ENCODE data around the gene LHX1. TPM values are rescaled to one million over a fixed set of nuclear protein-coding genes. Genes with fewer than 3 reads are reported as not detected.

LHX1 gene
- total and polyA plus RNA-seq, 7 donors, result not detected

DNA sequence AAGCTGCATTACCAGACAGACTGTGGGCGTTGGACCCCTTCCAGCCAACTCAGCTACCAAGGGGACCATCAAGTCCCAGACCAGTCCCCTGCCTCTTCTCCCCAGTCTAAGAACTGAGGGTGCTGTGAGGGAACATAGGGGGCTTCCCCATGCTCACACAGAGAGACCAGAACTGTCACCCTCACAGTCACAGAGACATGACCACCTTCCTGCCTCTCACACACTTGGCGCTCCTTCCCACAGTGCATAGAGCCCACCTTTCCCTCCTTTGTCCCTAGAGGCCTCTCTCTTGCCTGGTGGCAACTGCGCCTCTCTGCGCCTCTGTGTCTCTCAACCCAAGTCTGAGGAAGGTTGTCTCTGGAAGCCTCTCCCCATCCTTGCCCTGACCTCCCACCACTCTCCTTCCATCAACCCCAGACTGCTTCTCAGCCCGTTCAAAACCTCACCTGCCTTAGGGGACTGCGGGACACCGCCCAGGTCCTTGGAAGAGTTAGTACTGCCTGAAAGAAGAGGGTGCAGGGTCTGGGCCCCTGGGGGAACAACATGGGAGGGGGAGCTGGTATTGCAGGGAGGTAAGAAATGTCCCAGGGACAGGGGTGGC is 6.1 kb upstream of the LHX1 start:
- TF ChIP-seq, protein P1, sequence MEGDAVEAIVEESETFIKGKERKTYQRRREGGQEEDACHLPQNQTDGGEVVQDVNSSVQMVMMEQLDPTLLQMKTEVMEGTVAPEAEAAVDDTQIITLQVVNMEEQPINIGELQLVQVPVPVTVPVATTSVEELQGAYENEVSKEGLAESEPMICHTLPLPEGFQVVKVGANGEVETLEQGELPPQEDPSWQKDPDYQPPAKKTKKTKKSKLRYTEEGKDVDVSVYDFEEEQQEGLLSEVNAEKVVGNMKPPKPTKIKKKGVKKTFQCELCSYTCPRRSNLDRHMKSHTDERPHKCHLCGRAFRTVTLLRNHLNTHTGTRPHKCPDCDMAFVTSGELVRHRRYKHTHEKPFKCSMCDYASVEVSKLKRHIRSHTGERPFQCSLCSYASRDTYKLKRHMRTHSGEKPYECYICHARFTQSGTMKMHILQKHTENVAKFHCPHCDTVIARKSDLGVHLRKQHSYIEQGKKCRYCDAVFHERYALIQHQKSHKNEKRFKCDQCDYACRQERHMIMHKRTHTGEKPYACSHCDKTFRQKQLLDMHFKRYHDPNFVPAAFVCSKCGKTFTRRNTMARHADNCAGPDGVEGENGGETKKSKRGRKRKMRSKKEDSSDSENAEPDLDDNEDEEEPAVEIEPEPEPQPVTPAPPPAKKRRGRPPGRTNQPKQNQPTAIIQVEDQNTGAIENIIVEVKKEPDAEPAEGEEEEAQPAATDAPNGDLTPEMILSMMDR (IDR thresholded peaks at IDR 0.05), result no peak
- intact Hi-C loops (cut with DNase I), result no loop called here

GRCh38 chr17:36931697-36932382 is 5.4 kb upstream of the LHX1 start:
- ATAC-seq, result no peak
- Histone ChIP-seq H3K4me3 (peak overlapping the region; percentile 49), H3K36me3 (ENCODE audit: insufficient read depth in 1 of 2, low read depth in 1 of 2) (no peaks in the 10 kb centered on the region), H3K4me1 (peaks cover 37% of the 10 kb centered on the region), H3K27me3 (ENCODE audit: insufficient read depth in 3 of 3, low read length in 2 of 3) (peaks cover 0 to 95% (median 77%) of the 10 kb centered on the region in 3 donors), H3K9me3 (no peaks in the 10 kb centered on the region), H3K27ac (no peak overlapping the region)
- TF ChIP-seq, protein P1 (IDR thresholded peaks at IDR 0.05), result no peak
- peak in 1 of 2 donors; percentile 48 for DNase-seq
- intact Hi-C loops (cut with DNase I), result no loop called here
- WGBS, 3 donors, result 1 to 2% (median 2%) methylated on average over 30 of the region's 30 CpGs

More for the DNA sequence above, 6.1 kb upstream of the LHX1 start:
- Histone ChIP-seq H3K9me3 (no peaks in the 10 kb centered on the region), H3K27me3 (ENCODE audit: insufficient read depth in 3 of 3, low read length in 2 of 3) (peaks cover 0 to 94% (median 74%) of the 10 kb centered on the region in 3 donors), H3K36me3 (ENCODE audit: insufficient read depth in 1 of 2, low read depth in 1 of 2) (no peaks in the 10 kb centered on the region), H3K4me1 (peaks cover 32% of the 10 kb centered on the region), H3K27ac (no peak overlapping the region), H3K4me3 (no peak overlapping the region)
- DNase-seq (no peak), ATAC-seq (no peak)
- 39 to 41% (median 41%) methylated on average over 7 of the region's 7 CpGs for WGBS, 3 donors

GRCh38 chr17:36932383-36932693 is 4.9 kb upstream of the LHX1 start:
- no peak overlapping the region for H3K27ac ChIP-seq
- H3K4me1 ChIP-seq, result peaks cover 41% of the 10 kb centered on the region
- ATAC-seq (no peak), DNase-seq (no peak)
- no peaks in the 10 kb centered on the region for H3K36me3 ChIP-seq (ENCODE audit: insufficient read depth in 1 of 2, low read depth in 1 of 2)
- intact Hi-C loops (cut with DNase I), result no loop called here
- 1 to 3% (median 2%) methylated on average over 15 to 16 of the region's 16 CpGs for WGBS, 3 donors
- peak overlapping the region; percentile 49 for H3K4me3 ChIP-seq
- peaks cover 0 to 99% (median 80%) of the 10 kb centered on the region in 3 donors for H3K27me3 ChIP-seq (ENCODE audit: insufficient read depth in 3 of 3, low read length in 2 of 3)
- TF ChIP-seq, protein P1 (IDR thresholded peaks at IDR 0.05), result no peak
- no peaks in the 10 kb centered on the region for H3K9me3 ChIP-seq

GRCh38 chr17:36932694-36933511 is 4.4 kb upstream of the LHX1 start:
- Histone ChIP-seq H3K9me3 (no peaks in the 10 kb centered on the region), H3K27ac (no peak overlapping the region), H3K27me3 (ENCODE audit: insufficient read depth in 3 of 3, low read length in 2 of 3) (peaks cover 0 to 99% (median 81%) of the 10 kb centered on the region in 3 donors), H3K4me1 (peaks cover 47% of the 10 kb centered on the region), H3K36me3 (ENCODE audit: insufficient read depth in 1 of 2, low read depth in 1 of 2) (no peaks in the 10 kb centered on the region), H3K4me3 (no peak overlapping the region)
- intact Hi-C loops (cut with DNase I), result no loop called here
- WGBS, 3 donors, result 10 to 16% (median 16%) methylated on average over 33 to 40 of the region's 40 CpGs
- DNase-seq, result peak in 1 of 2 donors; percentile 41
- ATAC-seq, result no peak
- TF ChIP-seq, protein P1 (IDR thresholded peaks at IDR 0.05), result no peak

Measured in psoas muscle (tissue), 8 donors.